ENCODE measurements around the gene CEBPG.

The CEBPG gene

DNA sequence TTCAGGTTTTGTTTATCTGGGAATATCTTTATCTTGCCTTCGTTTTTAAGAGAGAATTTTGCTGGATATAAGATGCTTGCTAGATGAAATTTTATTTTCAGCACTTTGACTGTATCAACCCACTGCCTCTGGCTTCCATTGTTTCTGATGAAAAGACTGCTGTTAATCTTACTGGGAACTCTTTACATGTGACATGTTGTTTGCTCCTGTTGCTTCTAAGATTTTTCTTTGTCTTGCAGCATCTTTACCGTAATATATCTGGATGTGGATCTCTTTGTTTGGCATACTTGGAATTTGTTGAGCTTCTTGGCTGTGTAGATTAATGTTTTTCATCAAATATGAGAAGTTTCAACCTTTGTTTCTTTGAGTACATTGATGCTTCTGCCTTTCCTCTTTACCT lies 18.0 kb upstream of the CEBPG start:
- DNase-seq: no peak

- no peak for DNase-seq
Observed at GRCh38 chr19:33357556-33357955, 16.0 kb upstream of the CEBPG start.

DNA sequence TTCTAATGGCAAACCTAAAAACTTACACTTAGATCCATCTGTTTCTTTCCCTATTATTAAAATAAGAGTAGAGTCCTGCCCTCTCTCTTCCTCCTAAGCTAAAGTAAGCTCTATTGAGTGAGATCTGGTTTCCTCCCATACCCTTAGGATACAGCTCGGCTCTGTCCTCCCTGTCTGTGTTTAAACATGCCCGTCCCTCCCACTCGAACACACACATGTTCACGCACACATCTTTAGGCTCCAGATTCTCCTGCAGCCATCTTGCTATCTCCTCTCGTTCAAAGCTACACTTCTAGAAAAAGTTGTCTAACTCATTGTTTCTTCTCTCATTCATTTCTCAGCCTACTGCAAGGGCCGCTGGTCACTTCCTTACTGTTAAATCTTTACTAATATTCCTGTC lies 15.1 kb upstream of the CEBPG start:
- DNase-seq: no peak

GRCh38 chr19:33359581-33359980 lies 13.9 kb upstream of the CEBPG start:
- DNase-seq: no peak

- DNase-seq: no peak
Observed at GRCh38 chr19:33362508-33363228, 10.8 kb upstream of the CEBPG start.

- no peak for DNase-seq
Observed at GRCh38 chr19:33363476-33363875, 10.0 kb upstream of the CEBPG start.

DNA sequence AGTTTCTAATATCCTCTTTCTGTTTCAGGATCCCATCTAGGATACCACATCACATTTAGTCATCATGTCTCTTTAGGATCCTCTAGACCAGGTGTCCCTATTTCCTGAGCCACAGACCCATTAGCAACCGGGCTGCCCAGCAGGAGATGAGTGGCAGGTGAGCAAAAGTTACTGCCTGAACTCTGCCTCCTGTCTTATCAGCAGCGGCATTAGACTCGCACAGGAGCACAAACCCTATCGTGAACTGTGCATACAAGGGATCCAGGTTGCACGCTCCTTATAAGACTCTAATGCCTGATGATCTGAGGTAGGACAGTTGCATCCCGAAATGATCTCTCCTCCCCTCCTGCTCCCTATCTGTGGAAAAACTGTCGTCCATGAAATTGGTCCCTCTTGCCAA lies 7.8 kb upstream of the CEBPG start:
- DNase-seq: no peak

- no peak for DNase-seq
Observed at GRCh38 chr19:33366127-33366526, 7.4 kb upstream of the CEBPG start.

- no peak for DNase-seq
Observed at GRCh38 chr19:33366897-33367296, 6.6 kb upstream of the CEBPG start.

GRCh38 chr19:33368074-33368864 lies 5.2 kb upstream of the CEBPG start:
- DNase-seq: no peak

DNA sequence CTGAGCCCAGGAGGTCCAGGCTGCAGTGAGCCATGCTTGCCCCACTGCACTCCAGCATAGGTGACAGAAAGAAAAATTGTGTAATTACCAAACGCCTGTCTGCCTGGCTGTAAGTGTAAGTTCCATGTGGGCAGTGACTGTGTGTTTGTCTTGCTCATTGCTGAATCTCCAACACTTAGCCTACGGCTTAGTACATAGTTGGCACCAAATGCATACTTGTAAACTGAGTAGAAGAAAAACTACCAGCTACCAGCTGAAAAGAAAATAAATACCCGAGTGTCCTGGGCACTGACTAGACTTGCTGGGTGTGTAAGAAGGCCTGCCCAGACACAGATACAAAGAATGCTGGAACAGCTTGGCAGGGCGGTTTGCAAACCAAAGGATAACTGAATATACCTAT lies 2.7 kb upstream of the CEBPG start:
- no peak for DNase-seq

GRCh38 chr19:33374236-33374714 lies 766 bp downstream of the CEBPG start:
- no peak for DNase-seq

GRCh38 chr19:33375156-33375836 lies 1.8 kb downstream of the CEBPG start:
- no peak for DNase-seq

DNA sequence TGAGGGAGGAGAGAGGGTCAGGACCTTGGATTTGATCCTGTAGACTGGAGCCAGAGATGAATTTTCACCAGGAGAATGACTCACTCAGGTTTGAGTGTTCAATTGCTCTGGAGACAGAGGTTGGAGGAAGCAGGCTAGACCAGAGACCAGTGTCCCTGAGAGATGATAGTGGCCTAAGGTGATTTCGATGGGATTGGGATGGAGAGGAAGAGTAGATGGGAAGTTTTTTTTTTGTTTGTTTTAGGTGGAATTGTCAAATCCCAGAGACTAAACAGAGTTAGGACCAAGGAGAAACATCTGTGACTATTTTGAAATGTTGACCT lies 2.3 kb downstream of the CEBPG start:
- no peak for DNase-seq

GRCh38 chr19:33376423-33376822 lies 2.9 kb downstream of the CEBPG start:
- DNase-seq: no peak

- no peak for DNase-seq
Observed at GRCh38 chr19:33376941-33377557, 3.5 kb downstream of the CEBPG start.

DNA sequence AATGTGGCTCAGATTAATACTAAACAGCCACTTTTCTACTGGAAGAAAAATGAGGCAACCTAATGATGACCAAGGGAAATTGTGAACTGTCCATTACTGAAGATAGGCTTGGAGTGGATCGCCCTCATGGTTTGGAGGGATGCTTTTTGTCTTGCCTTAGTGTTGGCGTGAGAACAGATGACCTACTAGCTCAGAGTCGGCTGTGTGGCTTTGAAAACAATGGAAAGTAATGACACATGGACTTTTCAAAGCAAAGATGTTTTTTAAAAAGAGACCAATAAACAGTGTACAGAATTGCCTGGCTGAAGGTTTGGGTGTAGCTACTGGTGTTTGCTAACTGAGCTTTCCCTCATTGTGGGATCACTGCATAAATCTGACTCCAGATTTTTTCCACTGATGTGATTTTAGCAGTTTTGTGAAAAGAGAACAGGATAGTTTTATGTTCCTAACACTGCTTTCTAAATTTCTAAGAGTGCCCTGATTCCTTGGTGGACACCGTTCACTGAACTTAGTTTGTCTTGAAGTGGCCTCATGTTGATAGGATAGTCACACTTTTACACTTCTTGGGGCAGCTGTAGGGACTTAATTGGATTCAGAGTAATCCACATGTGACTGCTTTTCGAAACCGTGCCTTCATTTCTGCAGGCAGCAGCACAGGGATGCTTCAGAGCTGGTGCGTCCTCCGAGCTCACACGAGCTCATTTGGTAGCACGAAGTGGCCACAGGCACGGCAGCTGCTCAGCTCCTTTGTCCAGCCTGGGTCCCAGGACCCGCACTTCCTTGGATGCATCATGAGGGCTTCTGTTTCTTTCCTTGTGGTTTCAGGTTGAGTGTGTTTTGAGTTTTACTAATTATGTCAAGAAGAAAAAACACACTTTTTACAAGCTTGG lies 4.3 kb downstream of the CEBPG start:
- DNase-seq: no peak

DNA sequence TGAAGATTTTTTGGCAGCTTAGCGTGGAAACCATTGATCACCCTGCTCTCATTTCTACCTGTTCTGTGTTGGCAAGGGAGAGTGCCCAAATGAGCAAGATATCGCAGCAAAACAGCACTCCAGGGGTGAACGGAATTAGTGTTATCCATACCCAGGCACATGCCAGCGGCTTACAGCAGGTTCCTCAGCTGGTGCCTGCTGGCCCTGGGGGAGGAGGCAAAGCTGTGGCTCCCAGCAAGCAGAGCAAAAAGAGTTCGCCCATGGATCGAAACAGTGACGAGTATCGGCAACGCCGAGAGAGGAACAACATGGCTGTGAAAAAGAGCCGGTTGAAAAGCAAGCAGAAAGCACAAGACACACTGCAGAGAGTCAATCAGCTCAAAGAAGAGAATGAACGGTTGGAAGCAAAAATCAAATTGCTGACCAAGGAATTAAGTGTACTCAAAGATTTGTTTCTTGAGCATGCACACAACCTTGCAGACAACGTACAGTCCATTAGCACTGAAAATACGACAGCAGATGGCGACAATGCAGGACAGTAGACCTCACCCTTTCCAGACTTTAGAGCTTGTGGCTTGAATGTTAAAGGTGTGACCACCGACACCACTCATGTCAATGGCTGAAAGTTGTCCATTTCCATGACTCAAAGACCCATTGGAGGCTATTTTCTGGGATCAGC lies 5.8 kb downstream of the CEBPG start:
- DNase-seq: no peak

DNA sequence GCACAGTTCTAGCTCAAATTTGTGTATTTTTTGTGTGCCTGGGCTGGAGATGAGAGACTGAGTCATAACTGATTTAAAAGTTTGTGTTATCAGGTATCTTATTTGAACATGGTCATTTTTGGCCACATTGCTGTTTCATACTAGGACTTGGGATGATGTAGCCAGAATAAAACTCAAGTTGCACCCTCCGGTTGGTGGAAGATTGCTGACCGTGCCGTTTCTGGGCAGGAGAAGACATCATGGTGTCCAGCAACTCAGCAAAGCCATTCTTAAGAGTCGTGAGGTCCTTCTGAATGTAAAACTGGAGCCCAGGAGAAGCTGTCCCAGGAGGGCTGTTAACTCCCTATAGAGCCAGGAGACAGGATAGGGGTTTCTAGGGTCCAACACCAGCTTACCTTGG lies 7.6 kb downstream of the CEBPG start:
- DNase-seq: no peak

DNA sequence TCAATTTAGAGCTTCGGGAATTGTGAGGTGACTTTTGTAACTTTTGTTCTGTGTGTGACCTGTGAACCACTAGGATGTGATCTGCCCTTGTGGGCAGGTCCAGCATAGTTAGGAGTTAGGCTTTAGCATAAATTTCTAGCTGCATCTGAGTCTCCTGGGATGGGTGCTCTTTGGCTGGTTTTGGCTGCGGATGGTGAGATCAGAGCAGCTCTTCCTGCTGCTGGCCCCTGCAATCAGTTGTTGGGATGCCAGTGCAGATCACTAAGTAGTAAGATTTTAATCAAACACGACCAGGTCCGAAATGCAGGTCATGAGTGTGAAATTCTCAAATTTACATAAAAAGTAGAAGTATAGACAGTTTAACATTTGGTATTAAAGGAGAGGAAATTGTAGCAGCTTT lies 8.5 kb downstream of the CEBPG start:
- no peak for DNase-seq

- DNase-seq: no peak
Observed at GRCh38 chr19:33382982-33383381, 9.5 kb downstream of the CEBPG start.

GRCh38 chr19:33383720-33384292 lies 10.3 kb downstream of the CEBPG start:
- no peak for DNase-seq
